ENCODE data around the gene MMP20.

DNA sequence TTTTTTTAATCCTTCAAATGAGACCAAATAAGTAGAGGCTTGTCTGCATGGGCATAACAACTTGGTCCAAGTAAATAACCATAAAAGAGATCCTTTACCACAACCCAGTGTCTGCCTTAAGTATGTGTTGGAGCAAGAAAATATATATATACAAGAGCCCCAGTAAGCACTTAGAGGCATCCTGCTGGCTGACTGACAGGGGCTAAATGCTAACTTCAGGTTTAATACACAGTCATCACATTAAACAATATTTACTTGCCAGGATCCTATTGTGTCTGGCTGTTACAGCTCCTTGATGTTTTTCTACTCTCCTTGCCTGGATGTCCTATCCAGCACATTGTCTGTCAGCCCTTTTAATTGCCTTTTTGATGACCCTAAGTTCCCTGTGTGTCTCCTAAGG is 37.5 kb upstream of the MMP20 start:
- no peak for TF ChIP-seq EZH2 (IDR thresholded peaks at IDR 0.05; ENCODE audit: borderline replicate concordance, insufficient read depth, low read depth, low read length, poor library complexity, severe bottlenecking)
- TF ChIP-seq, protein P1, sequence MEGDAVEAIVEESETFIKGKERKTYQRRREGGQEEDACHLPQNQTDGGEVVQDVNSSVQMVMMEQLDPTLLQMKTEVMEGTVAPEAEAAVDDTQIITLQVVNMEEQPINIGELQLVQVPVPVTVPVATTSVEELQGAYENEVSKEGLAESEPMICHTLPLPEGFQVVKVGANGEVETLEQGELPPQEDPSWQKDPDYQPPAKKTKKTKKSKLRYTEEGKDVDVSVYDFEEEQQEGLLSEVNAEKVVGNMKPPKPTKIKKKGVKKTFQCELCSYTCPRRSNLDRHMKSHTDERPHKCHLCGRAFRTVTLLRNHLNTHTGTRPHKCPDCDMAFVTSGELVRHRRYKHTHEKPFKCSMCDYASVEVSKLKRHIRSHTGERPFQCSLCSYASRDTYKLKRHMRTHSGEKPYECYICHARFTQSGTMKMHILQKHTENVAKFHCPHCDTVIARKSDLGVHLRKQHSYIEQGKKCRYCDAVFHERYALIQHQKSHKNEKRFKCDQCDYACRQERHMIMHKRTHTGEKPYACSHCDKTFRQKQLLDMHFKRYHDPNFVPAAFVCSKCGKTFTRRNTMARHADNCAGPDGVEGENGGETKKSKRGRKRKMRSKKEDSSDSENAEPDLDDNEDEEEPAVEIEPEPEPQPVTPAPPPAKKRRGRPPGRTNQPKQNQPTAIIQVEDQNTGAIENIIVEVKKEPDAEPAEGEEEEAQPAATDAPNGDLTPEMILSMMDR (IDR thresholded peaks at IDR 0.05) = no peak
